ENCODE data around the gene PLA2R1.
A peak's percentile ranks its signal among the peaks of the same experiment; 100 is the strongest.

- TF ChIP-seq EZH2 (IDR thresholded peaks at IDR 0.05; ENCODE audit: borderline replicate concordance, control insufficient read depth, low read depth, low read length) (no peak), CTCF (IDR thresholded peaks at IDR 0.05 in 2 of 3, conservative IDR thresholded peaks at IDR 0.05 in 1 of 3; ENCODE audit: control insufficient read depth in 2 of 3, extremely low read depth in 1 of 3, insufficient read depth in 1 of 3, low read depth in 3 of 3, low read length in 3 of 3) (peak; percentile 57 to 82 (median 62); a peak in 5 of 6 replicates), YY1 (IDR thresholded peaks at IDR 0.05; ENCODE audit: low read depth, low read length) (0 out of 2 replicates have a peak, but pooled peaks have one; percentile 22), ZZZ3 (IDR thresholded peaks at IDR 0.05; ENCODE audit: control insufficient read depth, insufficient read length, low read depth) (no peak), ELK1 (IDR thresholded peaks at IDR 0.05; ENCODE audit: low read depth, low read length) (no peak), BMI1 (IDR thresholded peaks at IDR 0.05; ENCODE audit: borderline replicate concordance) (no peak), JUND (IDR thresholded peaks at IDR 0.05; ENCODE audit: low read depth, low read length) (no peak), RAD21 (IDR thresholded peaks at IDR 0.05; ENCODE audit: insufficient read depth, low read depth, low read length) (peak; percentile 88), POLR2A (IDR thresholded peaks at IDR 0.05; ENCODE audit: low read depth, low read length) (no peak)
These were observed 122.5 kb downstream of the PLA2R1 start for GRCh38 chr2:159939946-159940345.
